NB4 (cell line): Measurements from ENCODE around the gene STK33.
"Not testable (repeated sequence)": the region's sequence is repeated elsewhere in the genome, so short reads cannot be mapped to it uniquely, and the experiment has no call there.

Experiments used
- DNase-seq: peaks from one replicate; pipeline ENCODE4 v3.0.0; 2010; ENCODE audit warnings: low read depth
- H3K4me3 ChIP-seq: one replicate; pipeline ENCODE4 v1.5.1; 2011; ENCODE audit warnings: mild to moderate bottlenecking, low read depth, low read length, moderate library complexity
- MYC ChIP-seq: IDR thresholded peaks from 2 replicates; pipeline ENCODE4 v1.6.1; 2011; ENCODE audit warnings: low read depth, low read length
- POLR2A ChIP-seq: IDR thresholded peaks from 2 replicates; pipeline ENCODE4 v1.6.1; 2011; ENCODE audit warnings: mild to moderate bottlenecking; ENCODE audit not compliant: insufficient read length; ENCODE audit errors: extremely low read depth
- TF ChIP-seq, protein P1 (sequence below): IDR thresholded peaks from one replicate; pipeline ENCODE4 v1.5.1; 2012; ENCODE audit warnings: low read depth, low read length
- TF ChIP-seq, protein P2 (sequence below): IDR thresholded peaks from 2 replicates; pipeline ENCODE4 v1.6.1; 2011; ENCODE audit warnings: low read depth, low read length

STK33 gene

DNA sequence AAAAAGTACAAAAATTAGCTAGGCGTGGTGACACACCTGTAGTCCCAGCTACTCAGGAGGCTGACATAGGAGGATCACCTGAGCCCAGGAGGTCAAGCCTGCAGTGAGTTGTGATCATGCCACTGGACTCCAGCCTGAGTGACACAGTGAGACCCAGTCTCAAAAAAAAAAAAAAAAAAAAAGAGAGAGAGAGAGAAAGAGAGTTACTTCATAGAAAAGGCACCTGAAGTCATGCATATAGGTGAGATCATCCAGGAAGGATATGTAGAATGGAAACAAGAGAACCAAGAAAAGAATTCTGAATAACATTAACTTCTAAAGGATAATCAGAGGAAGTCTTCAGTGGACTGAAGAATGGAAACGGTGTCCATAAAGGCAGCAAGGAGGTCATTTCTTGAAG is 106.8 kb downstream of the STK33 start:
- no peak overlapping the region for H3K4me3 ChIP-seq
- TF ChIP-seq, protein P1, sequence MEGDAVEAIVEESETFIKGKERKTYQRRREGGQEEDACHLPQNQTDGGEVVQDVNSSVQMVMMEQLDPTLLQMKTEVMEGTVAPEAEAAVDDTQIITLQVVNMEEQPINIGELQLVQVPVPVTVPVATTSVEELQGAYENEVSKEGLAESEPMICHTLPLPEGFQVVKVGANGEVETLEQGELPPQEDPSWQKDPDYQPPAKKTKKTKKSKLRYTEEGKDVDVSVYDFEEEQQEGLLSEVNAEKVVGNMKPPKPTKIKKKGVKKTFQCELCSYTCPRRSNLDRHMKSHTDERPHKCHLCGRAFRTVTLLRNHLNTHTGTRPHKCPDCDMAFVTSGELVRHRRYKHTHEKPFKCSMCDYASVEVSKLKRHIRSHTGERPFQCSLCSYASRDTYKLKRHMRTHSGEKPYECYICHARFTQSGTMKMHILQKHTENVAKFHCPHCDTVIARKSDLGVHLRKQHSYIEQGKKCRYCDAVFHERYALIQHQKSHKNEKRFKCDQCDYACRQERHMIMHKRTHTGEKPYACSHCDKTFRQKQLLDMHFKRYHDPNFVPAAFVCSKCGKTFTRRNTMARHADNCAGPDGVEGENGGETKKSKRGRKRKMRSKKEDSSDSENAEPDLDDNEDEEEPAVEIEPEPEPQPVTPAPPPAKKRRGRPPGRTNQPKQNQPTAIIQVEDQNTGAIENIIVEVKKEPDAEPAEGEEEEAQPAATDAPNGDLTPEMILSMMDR = no peak
- TF ChIP-seq POLR2A (no peak), MYC (no peak)
- TF ChIP-seq, protein P2, sequence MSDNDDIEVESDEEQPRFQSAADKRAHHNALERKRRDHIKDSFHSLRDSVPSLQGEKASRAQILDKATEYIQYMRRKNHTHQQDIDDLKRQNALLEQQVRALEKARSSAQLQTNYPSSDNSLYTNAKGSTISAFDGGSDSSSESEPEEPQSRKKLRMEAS = no peak
- no peak for DNase-seq

DNA sequence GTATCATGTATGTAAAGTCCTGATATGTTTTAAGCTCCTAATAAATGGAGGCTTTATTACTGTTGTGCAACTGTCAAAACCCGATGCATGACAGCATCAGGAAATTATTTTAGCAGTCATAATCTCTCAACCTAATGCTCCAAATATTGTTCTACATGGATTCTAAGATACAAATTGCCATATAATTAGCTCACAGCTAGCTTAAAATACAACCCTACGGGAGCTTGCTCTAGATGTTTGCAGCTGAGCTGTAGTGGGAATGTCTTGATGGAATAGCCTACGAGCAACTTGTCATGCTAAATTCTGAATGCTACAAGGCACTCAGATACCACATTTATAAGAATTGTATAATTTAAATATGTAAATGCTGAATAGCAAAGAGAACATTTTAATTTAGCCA is 109.8 kb downstream of the STK33 start:
- no peak for DNase-seq
- H3K4me3 ChIP-seq = no peak overlapping the region
- TF ChIP-seq, protein P2 = no peak
- TF ChIP-seq MYC = no peak
- TF ChIP-seq POLR2A = no peak
- TF ChIP-seq, protein P1 = no peak

DNA sequence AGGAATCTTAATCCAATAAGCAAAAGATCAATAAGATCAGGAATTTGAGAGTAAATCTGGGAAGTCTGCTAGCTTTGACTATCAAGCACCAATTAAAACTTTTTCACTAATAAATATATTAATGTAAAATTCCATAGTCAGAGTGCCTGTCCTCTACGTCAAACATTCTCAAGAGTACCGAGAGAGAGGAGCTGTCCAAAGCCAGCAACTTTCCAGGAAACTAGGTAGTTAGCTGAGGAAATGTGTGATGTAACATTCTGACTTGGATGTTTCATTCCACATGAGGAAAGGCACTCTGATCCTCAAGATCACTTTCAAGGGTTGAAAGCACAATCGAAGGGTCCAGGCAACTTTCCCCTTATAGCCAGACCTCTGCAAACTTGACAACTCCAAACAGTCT is 113.2 kb downstream of the STK33 start:
- H3K4me3 ChIP-seq = no peak overlapping the region
- no peak for DNase-seq
- TF ChIP-seq POLR2A (no peak), MYC (no peak)
- TF ChIP-seq, protein P1 = no peak
- TF ChIP-seq, protein P2 = no peak

DNA sequence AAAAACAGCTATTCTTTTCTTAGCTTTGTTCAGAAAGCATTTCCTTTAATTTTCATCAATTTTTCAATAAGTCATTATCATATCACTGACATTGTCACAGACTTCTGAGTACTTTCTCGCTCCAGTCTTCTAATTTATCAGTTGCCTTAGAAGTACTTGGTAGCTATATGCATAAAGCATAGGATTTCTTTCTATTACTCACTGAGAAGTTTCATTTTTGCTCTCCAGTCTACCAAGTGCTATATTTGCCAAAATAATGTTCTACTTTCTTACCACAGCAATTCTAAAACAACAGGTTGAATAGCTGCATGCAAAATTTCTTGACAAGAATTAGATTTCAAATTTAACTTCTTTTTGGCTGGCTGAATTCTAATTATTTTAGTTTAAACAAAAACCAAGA is 116.3 kb downstream of the STK33 start:
- TF ChIP-seq, protein P1 = no peak
- TF ChIP-seq MYC (no peak), POLR2A (no peak)
- TF ChIP-seq, protein P2 = no peak
- DNase-seq = no peak

DNA sequence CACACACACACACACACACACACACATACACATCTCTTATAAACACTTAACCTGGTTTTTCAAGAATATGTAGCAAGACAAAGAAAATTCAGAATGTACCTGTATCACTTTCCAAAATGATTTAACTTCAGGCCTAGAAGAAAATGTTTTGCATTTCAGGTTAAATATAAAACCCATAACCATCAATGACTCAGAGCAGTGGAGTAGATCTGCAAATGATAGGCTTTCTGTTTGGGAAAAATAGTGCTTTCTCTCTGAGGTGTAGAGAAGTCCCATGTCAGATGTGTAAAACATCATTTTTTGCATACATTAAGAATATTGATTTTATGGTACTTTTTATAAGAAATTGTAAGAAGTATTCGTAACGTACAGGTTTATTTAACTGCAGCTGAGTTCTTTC is 116.9 kb downstream of the STK33 start:
- TF ChIP-seq MYC (no peak), POLR2A (no peak)
- no peak overlapping the region for H3K4me3 ChIP-seq
- DNase-seq = no peak

More for the DNA sequence above, 116.3 kb downstream of the STK33 start:
- H3K4me3 ChIP-seq = no peak overlapping the region

DNA sequence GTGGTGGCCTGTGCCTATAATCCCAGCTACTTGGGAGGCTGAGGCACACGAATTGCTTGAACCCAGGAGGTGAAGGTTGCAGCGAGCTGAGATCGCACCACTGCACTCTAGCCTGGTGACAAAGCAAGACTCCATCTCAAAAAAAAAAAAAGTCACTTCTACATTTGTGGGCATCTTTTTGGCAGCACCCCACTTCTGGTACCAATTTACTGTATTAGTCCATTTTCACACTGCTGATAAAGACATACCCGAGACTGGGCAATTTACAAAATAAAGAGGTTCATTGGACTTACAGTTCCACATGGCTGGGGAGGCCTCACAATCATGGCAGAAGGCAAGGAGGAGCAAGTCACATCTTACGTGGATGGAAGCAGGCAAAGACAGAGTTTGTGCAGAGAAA is 126.2 kb downstream of the STK33 start:
- DNase-seq, H3K4me3 ChIP-seq: not testable (repeated sequence)

DNA sequence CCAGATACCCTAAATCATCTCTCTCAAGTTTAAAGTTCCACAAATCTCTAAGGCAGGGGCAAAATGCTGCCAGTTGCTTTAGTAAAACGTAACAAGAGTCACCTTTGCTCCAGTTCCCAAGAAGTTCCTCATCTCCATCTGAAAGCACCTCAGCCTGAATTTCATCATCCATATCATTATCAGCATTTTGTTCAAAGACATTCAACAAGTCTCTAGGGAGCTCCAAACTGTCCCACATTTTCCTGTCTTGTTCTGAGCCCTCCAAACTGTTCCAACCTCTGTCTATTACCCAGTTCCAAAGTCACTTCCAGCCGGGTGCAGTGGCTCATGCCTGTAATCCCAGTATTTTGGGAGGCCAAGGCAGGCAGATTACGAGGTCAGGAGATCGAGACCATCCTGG is 126.7 kb downstream of the STK33 start:
- DNase-seq, H3K4me3 ChIP-seq: not testable (repeated sequence)

DNA sequence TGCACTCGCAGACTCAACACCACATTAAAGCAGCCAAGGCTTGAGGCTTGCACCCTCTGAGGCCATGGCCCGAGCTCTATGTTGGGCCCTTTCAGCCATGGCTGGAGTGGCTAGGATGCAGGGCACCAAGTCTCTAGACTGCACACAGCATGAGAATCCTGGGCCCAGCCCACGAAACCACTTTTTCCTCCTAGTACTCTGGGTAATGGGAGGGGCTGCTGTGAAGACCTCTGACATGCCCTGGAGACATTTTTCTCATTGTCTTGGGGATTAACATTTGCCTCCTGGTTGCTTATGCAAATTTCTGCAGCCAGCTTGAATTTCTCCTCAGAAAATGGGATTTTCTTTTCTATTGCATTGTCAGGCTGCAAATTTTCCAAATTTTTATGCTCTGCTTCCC is 127.1 kb downstream of the STK33 start:
- H3K4me3 ChIP-seq, DNase-seq: not testable (repeated sequence)
